Panc1 (cell line): ENCODE results near the gene ZBTB7A. TPM values are rescaled to one million over a fixed set of nuclear protein-coding genes. Genes with fewer than 3 reads are reported as not detected.

Experiments used
- ATAC-seq: fragments of 200-7000 bp; cut with Tn5 transposase; 2 replicates; pipeline ENCODE4 v1.9.1; 2020; ENCODE audit warnings: mild to moderate bottlenecking, moderate library complexity
- BruUV-seq: library from RNA; stranded (reverse); fragments of 400-500 nt; replicated peaks from 2 replicates; lab custom pipeline; 2021; lab: Mats Ljungman, UMichigan
- CTCF ChIA-PET: fragments of 300-600 bp; sonication (Branson Sonifier 250); formaldehyde crosslinking; loops from one replicate; lab custom pipeline; 2022; ENCODE audit warnings: antibody characterized with exemption; lab: Charles Lee
- POLR2A ChIA-PET: fragments of 300-600 bp; sonication (Branson Sonifier 250); formaldehyde crosslinking; loops from one replicate; lab custom pipeline; 2022; ENCODE audit warnings: antibody characterized with exemption; lab: Charles Lee
- DNase-seq: peaks from one replicate; pipeline ENCODE4 v3.0.0-alpha.2; 2010; ENCODE audit warnings: low read depth, low spot score
- H3K27ac ChIP-seq: 2 replicates; pipeline ENCODE4 v1.5.1; 2011; ENCODE audit warnings: mild to moderate bottlenecking, low read length, inconsistent platforms
- H3K27me3 ChIP-seq: fragments of 200-500 bp; sonication (Bioruptor generic); 2 replicates; pipeline ENCODE4 v1.6.0; 2014; ENCODE audit warnings: low read length, inconsistent platforms; ENCODE audit not compliant: control insufficient read depth, insufficient read depth
- H3K36me3 ChIP-seq: fragments of 200-500 bp; sonication (Bioruptor generic); 2 replicates; pipeline ENCODE4 v1.5.1; 2014; ENCODE audit warnings: inconsistent platforms, mild to moderate bottlenecking, low read length, moderate library complexity; ENCODE audit not compliant: control insufficient read depth, insufficient read depth
- H3K4me1 ChIP-seq: 2 replicates; pipeline ENCODE4 v1.5.1; 2011; ENCODE audit warnings: inconsistent platforms, mild to moderate bottlenecking, low read length, moderate library complexity; ENCODE audit not compliant: control insufficient read depth, insufficient read depth
- H3K4me3 ChIP-seq, 2 experiments: 2 replicates each; pipeline ENCODE4 v1.5.1; 2011 to 2012; ENCODE audit warnings: low read depth in 2 of 2, low read length in 2 of 2, mild to moderate bottlenecking in 2 of 2, inconsistent platforms in 1 of 2, moderate library complexity in 1 of 2
- H3K9me3 ChIP-seq: fragments of 200-500 bp; sonication (Bioruptor generic); 2 replicates; pipeline ENCODE4 v1.5.1; 2014; ENCODE audit warnings: low read depth, mild to moderate bottlenecking, inconsistent platforms, low read length, moderate library complexity; ENCODE audit not compliant: control insufficient read depth, insufficient read depth
- CTCF ChIP-seq: fragments of 450-650 bp; IDR thresholded peaks from 2 replicates; pipeline ENCODE4 v1.5.1; 2017; ENCODE audit warnings: mild to moderate bottlenecking
- POLR2AphosphoS5 ChIP-seq: IDR thresholded peaks from 2 replicates; pipeline ENCODE4 v1.6.1; 2012; ENCODE audit warnings: mild to moderate bottlenecking, low read depth, low read length, moderate library complexity
- REST ChIP-seq, 2 experiments: IDR thresholded peaks; 2 replicates each; pipeline ENCODE4 v1.6.1; 2011 to 2012; ENCODE audit warnings: low read depth in 2 of 2, control low read depth in 1 of 2, low read length in 1 of 2, mild to moderate bottlenecking in 1 of 2, moderate library complexity in 1 of 2; ENCODE audit not compliant: insufficient read depth in 1 of 2
- SIN3A ChIP-seq: IDR thresholded peaks from 2 replicates; pipeline ENCODE4 v1.6.1; 2012; ENCODE audit warnings: low read depth, mild to moderate bottlenecking, low read length, moderate library complexity, borderline replicate concordance; ENCODE audit not compliant: insufficient read depth
- TCF7L2 ChIP-seq: IDR thresholded peaks from 2 replicates; pipeline ENCODE4 v1.6.1; 2011; ENCODE audit warnings: mild to moderate bottlenecking, low read depth, low read length, inconsistent platforms
- in situ Hi-C: cut with HindIII; loops from 2 replicates; pipeline ENCODE4 v1.10.0; 2016; ENCODE audit warnings: low sequenced_read_pairs, low pct_unique_long_range_greater_than_20kb
- intact Hi-C: fragments of 100-400 bp; cut with micrococcal nuclease; formaldehyde crosslinking; loops from one replicate; pipeline ENCODE4 v1.10.0; 2022; ENCODE audit not compliant: unreplicated experiment
- total RNA-seq: library from RNA; stranded (reverse); gene quantifications from one replicate; pipeline ENCODE4 v1.2.1, GENCODE V29; 2021; ENCODE audit not compliant: unreplicated experiment

The ZBTB7A gene
- total RNA-seq, 1 experiment from 2014 or later = 48.0 TPM

- in situ Hi-C loops = no loop called here
- Histone ChIP-seq H3K27ac (no peak overlapping the region), H3K4me1 (0 out of 2 replicates have a peak, but pooled peaks cover 5% of the 10 kb centered on the region), H3K4me3 (no peak overlapping the region), H3K27me3 (no peaks in the 10 kb centered on the region), H3K36me3 (no peaks in the 10 kb centered on the region), H3K9me3 (no peaks in the 10 kb centered on the region)
- ATAC-seq (no peak), DNase-seq (no peak)
- TF ChIP-seq POLR2AphosphoS5 (no peak), SIN3A (no peak), REST (IDR thresholded peaks at IDR 0.05; ENCODE audit: insufficient read depth in 1 of 2, low read depth in 2 of 2, low read length in 1 of 2) (no peak)
- intact Hi-C loops = no loop called here
- BruUV-seq = no TSS peak
- ChIA-PET CTCF (no interaction called here), POLR2A (interaction anchor here (0.6 kb wide), 1 partner anchor 30 kb away, joined by 6 read pairs; no protein-coding TSS in a partner anchor)
These were observed 4.9 kb upstream of the ZBTB7A start for GRCh38 chr19:4071610-4072009.

GRCh38 chr19:4069331-4069959, 2.7 kb upstream of the ZBTB7A start:
- in situ Hi-C loops = no loop called here
- POLR2A ChIA-PET = no interaction called here

More at GRCh38 chr19:4069331-4069959, 2.7 kb upstream of the ZBTB7A start:
- 0 out of 2 replicates have a peak, but pooled peaks cover 5% of the 10 kb centered on the region for H3K4me1 ChIP-seq
- no peak overlapping the region for H3K27ac ChIP-seq
- no peak for TF ChIP-seq POLR2AphosphoS5
- TF ChIP-seq SIN3A = no peak
- TF ChIP-seq CTCF = no peak
- TF ChIP-seq REST (IDR thresholded peaks at IDR 0.05; ENCODE audit: insufficient read depth in 1 of 2, low read depth in 2 of 2, low read length in 1 of 2) = no peak
- TF ChIP-seq TCF7L2 = no peak
- no peak overlapping the region for H3K4me3 ChIP-seq
- BruUV-seq = no TSS peak
- ATAC-seq (no peak), DNase-seq (no peak)
- H3K27me3 ChIP-seq = no peaks in the 10 kb centered on the region
- no peaks in the 10 kb centered on the region for H3K9me3 ChIP-seq
- H3K36me3 ChIP-seq = no peaks in the 10 kb centered on the region; the same call in 1 of the 2 replicates
- CTCF ChIA-PET = no interaction called here
- intact Hi-C loops = no loop called here
